ENCODE results near the gene CDK14. TPM values are rescaled to one million over a fixed set of nuclear protein-coding genes. Genes with fewer than 3 reads are reported as not detected.

The CDK14 gene
- total and polyA plus RNA-seq, 2 of the 8 experiments (the other 6 are each of a cell fraction or from before 2014, with no cell fraction given): 5.5 to 47.3 TPM

GRCh38 chr7:90919816-90920215 lies 323.7 kb downstream of the CDK14 start:
- H2AFZ ChIP-seq (ENCODE audit: low read length): no peak overlapping the region
- no peak overlapping the region for H4K8ac ChIP-seq (ENCODE audit: extremely low read depth, insufficient read depth, low read length)
- H2AK5ac ChIP-seq (ENCODE audit: low read depth, low read length): no peak overlapping the region
- CTCF ChIA-PET (ENCODE audit: partially characterized antibody): interaction anchor here (1.4 to 1.8 kb wide), 2 partner anchors 9 to 10 kb away, joined by 3 to 11 read pairs; no protein-coding TSS in a partner anchor
- H3K23ac ChIP-seq (ENCODE audit: insufficient read length): no peak overlapping the region
- H3K27me3 ChIP-seq (replicated peaks in 1 of 4; ENCODE audit: control insufficient read depth in 3 of 4, extremely low read depth in 1 of 4, insufficient read depth in 3 of 4, low read length in 3 of 4): no peaks in the 10 kb centered on the region
- WGBS, 2 experiments (ENCODE audit: extremely low coverage in 1 of 2, insufficient coverage in 1 of 2, insufficient read length in 1 of 2, insufficient replicate concordance in 2 of 2, low coverage in 1 of 2, low lambda C conversion rate in 2 of 2, missing lambda C conversion rate in 1 of 2): 96% methylated on average over 2 of the region's 2 CpGs; no CpG with 5 or more reads in 1 of the 2 experiments
- no peaks in the 10 kb centered on the region for H4K20me1 ChIP-seq (replicated peaks in 1 of 2; ENCODE audit: control insufficient read depth in 1 of 2, insufficient read depth in 2 of 2, low read length in 2 of 2)
- H3K36me3 ChIP-seq (ENCODE audit: control insufficient read depth in 2 of 4, insufficient read depth in 4 of 4, low read length in 3 of 4): no peaks in the 10 kb centered on the region
- no peaks in the 10 kb centered on the region for H3K79me2 ChIP-seq (ENCODE audit: control insufficient read depth in 1 of 2, insufficient read depth in 2 of 2, low read length in 2 of 2)
- no peak overlapping the region for H2BK5ac ChIP-seq (ENCODE audit: low read depth, low read length)
- no peak overlapping the region for H4K5ac ChIP-seq (ENCODE audit: insufficient read length, low read depth, low read length)
- no peak overlapping the region for H3K56ac ChIP-seq (replicated peaks; ENCODE audit: insufficient read length, low read depth, low read length)
- H2BK20ac ChIP-seq (ENCODE audit: low read length): no peak overlapping the region
- no peak overlapping the region for H2BK120ac ChIP-seq (replicated peaks; ENCODE audit: low read depth, low read length)
- POLR2A ChIA-PET (ENCODE audit: partially characterized antibody): no interaction called here
- H3K9ac ChIP-seq (replicated peaks in 1 of 4; ENCODE audit: extremely low read depth in 1 of 4, low read depth in 3 of 4, low read length in 3 of 4): 0 out of 7 replicates have a peak overlapping the region, but pooled peaks of 1 of the 4 experiments have one; percentile 32
- no peak overlapping the region for H3K4me2 ChIP-seq (ENCODE audit: insufficient read depth in 1 of 2, low read depth in 2 of 2, low read length in 2 of 2)
- no peaks in the 10 kb centered on the region for H3K79me1 ChIP-seq (ENCODE audit: low read depth, low read length)
- H2BK15ac ChIP-seq (ENCODE audit: low read length): no peak overlapping the region
- H2BK12ac ChIP-seq (ENCODE audit: low read depth, low read length): no peak overlapping the region
- no peak overlapping the region for H4K91ac ChIP-seq (replicated peaks; ENCODE audit: insufficient read length, low read length)
- H3K23me2 ChIP-seq (ENCODE audit: low read depth, low read length): no peaks in the 10 kb centered on the region
- FAIRE-seq (no peak), DNase-seq (ENCODE audit: low read depth in 1 of 2, low spot score in 2 of 2) (no peak)
- no peak overlapping the region for H3K18ac ChIP-seq (ENCODE audit: extremely low read depth, low read length)
- H3K9me3 ChIP-seq (ENCODE audit: insufficient read depth in 2 of 2, low read depth in 1 of 2, low read length in 1 of 2): no peaks in the 10 kb centered on the region
- no peaks in the 10 kb centered on the region for H3K4me1 ChIP-seq (replicated peaks in 1 of 4; ENCODE audit: control insufficient read depth in 3 of 4, insufficient read depth in 4 of 4, low read length in 3 of 4)
- H3K27ac ChIP-seq (ENCODE audit: low read depth, low read length): no peak overlapping the region
- no peak overlapping the region for H3K14ac ChIP-seq (ENCODE audit: insufficient read length)
- H3K4me3 ChIP-seq (ENCODE audit: extremely low read depth in 1 of 4, insufficient read depth in 2 of 4, low read depth in 3 of 4, low read length in 4 of 4): no peak overlapping the region
- no peak overlapping the region for H3K4ac ChIP-seq (replicated peaks; ENCODE audit: insufficient read length, low read depth, low read length)
- TF ChIP-seq BACH1 (IDR thresholded peaks at IDR 0.05; ENCODE audit: low read length) (no peak), SP2 (IDR thresholded peaks at IDR 0.05; ENCODE audit: low read length) (no peak), TAF1 (IDR thresholded peaks at IDR 0.05; ENCODE audit: low read depth, low read length) (no peak), EGR1 (IDR thresholded peaks at IDR 0.05; ENCODE audit: borderline replicate concordance, low read depth, low read length) (no peak), CTBP2 (IDR thresholded peaks at IDR 0.05; ENCODE audit: borderline replicate concordance, insufficient read depth, insufficient read length, low read length) (no peak), ASH2L (IDR thresholded peaks at IDR 0.05; ENCODE audit: low read length) (no peak), KDM5A (IDR thresholded peaks at IDR 0.05; ENCODE audit: low read length) (no peak), KDM1A (IDR thresholded peaks at IDR 0.05; ENCODE audit: borderline replicate concordance, low read length) (no peak), E2F6 (IDR thresholded peaks at IDR 0.05) (no peak), TCF12 (IDR thresholded peaks at IDR 0.05; ENCODE audit: low read depth, low read length) (no peak), SP4 (IDR thresholded peaks at IDR 0.05; ENCODE audit: low read length) (no peak), HDAC2 (IDR thresholded peaks at IDR 0.05; ENCODE audit: borderline replicate concordance in 1 of 2, low read depth in 2 of 2, low read length in 2 of 2) (no peak), YY1 (IDR thresholded peaks at IDR 0.05; ENCODE audit: low read depth, low read length) (no peak), ATF3 (IDR thresholded peaks at IDR 0.05; ENCODE audit: insufficient read depth, low read depth, low read length) (no peak)
